B cell (primary cell): ENCODE data around the gene CENPO. TPM values are rescaled to one million over a fixed set of nuclear protein-coding genes. Genes with fewer than 3 reads are reported as not detected.
"Not testable (repeated sequence)": the region's sequence is repeated elsewhere in the genome, so short reads cannot be mapped to it uniquely, and the experiment has no call there.

Experiments used
- ATAC-seq: fragments of 200-7000 bp; cut with Tn5 transposase; one replicate; pipeline ENCODE4 v1.10.0; 2021; ENCODE audit warnings: low read depth, mild to moderate bottlenecking, moderate number of reproducible peaks, moderate library complexity
- CTCF ChIA-PET: fragments of 350-600 bp; sonication (Branson Sonifier 250); formaldehyde crosslinking; loops from one replicate; lab custom pipeline; 2021; ENCODE audit warnings: antibody characterized with exemption, inconsistent platforms; lab: Charles Lee
- POLR2A ChIA-PET: fragments of 350-600 bp; sonication (Branson Sonifier 250); formaldehyde crosslinking; loops from one replicate; lab custom pipeline; 2021; ENCODE audit warnings: antibody characterized with exemption; lab: Charles Lee
- DNase-seq: peaks from one replicate; pipeline ENCODE4 v3.0.0; 2013
- H2AFZ ChIP-seq: 2 replicates; pipeline ENCODE4 v1.6.1; 2012; ENCODE audit warnings: mild to moderate bottlenecking, low read depth, low read length; ENCODE audit not compliant: insufficient read depth, poor library complexity, severe bottlenecking
- H3K27ac ChIP-seq, 2 donors: 1 replicate in 1 of 2; 2 replicates in 1 of 2; pipeline ENCODE4 v1.5.1; 2012 to 2013; ENCODE audit warnings: low read length in 2 of 2, mild to moderate bottlenecking in 2 of 2, moderate library complexity in 1 of 2
- H3K27me3 ChIP-seq, 4 experiments: fragments of 200-600 bp in 1 of 4; sonication (generic) in 1 of 4; replicated peaks in 1 of 4; 1 replicate in 2 of 4; 2 replicates in 2 of 4; pipeline versions ENCODE4 v1.6.1 to v1.7.0; 2013 to 2016; ENCODE audit warnings: low read length in 3 of 4, mild to moderate bottlenecking in 2 of 4, mixed read lengths in 1 of 4, moderate library complexity in 1 of 4; ENCODE audit not compliant: insufficient read depth in 4 of 4, control insufficient read depth in 3 of 4; ENCODE audit errors: control extremely low read depth in 1 of 4
- H3K36me3 ChIP-seq, 2 experiments: replicated peaks in 1 of 2; 1 replicate in 1 of 2; 2 replicates in 1 of 2; pipeline versions ENCODE4 v1.6.1 to v1.7.1; 2013; ENCODE audit warnings: low read length in 1 of 2; ENCODE audit not compliant: insufficient read depth in 2 of 2, control insufficient read depth in 1 of 2; ENCODE audit errors: control extremely low read depth in 1 of 2, extremely low read depth in 1 of 2
- H3K4me1 ChIP-seq, 2 donors: fragments of 200-600 bp in 1 of 2; sonication (generic) in 1 of 2; 1 replicate in 1 of 2; 2 replicates in 1 of 2; pipeline versions ENCODE4 v1.5.1 to v1.6.1; 2013 to 2017; ENCODE audit warnings: low read length in 2 of 2; ENCODE audit not compliant: control insufficient read depth in 2 of 2, insufficient read depth in 2 of 2
- H3K4me2 ChIP-seq: replicated peaks from 2 replicates; pipeline ENCODE3; 2012; ENCODE audit warnings: mild to moderate bottlenecking, low read depth, low read length; ENCODE audit not compliant: poor library complexity, severe bottlenecking
- H3K4me3 ChIP-seq, 5 experiments: fragments of 200-600 bp in 1 of 5; sonication (generic) in 1 of 5; 1 replicate in 3 of 5; 2 replicates in 2 of 5; pipeline versions ENCODE4 v1.5.1 to v1.7.0; 2011 to 2016; ENCODE audit warnings: low read length in 4 of 5, mild to moderate bottlenecking in 4 of 5, low read depth in 2 of 5, control low read depth in 1 of 5, moderate library complexity in 1 of 5; ENCODE audit not compliant: insufficient read depth in 1 of 5; ENCODE audit errors: control extremely low read depth in 1 of 5, extremely low read depth in 1 of 5
- H3K79me2 ChIP-seq: fragments of 200-600 bp; sonication (generic); one replicate; pipeline ENCODE4 v1.6.0; 2016; ENCODE audit warnings: low read length; ENCODE audit not compliant: control insufficient read depth, insufficient read depth
- H3K9ac ChIP-seq: fragments of 200-600 bp; sonication (generic); 2 replicates; pipeline ENCODE4 v1.6.1; 2017; ENCODE audit warnings: mild to moderate bottlenecking, low read length, moderate library complexity
- H3K9me3 ChIP-seq, 3 donors: one replicate each; pipeline versions ENCODE4 v1.6.1 to v1.7.1; 2013; ENCODE audit warnings: low read length in 2 of 3; ENCODE audit not compliant: control insufficient read depth in 2 of 3, insufficient read depth in 1 of 3; ENCODE audit errors: control extremely low read depth in 1 of 3
- H4K20me1 ChIP-seq: 2 replicates; pipeline ENCODE4 v1.6.0; 2012; ENCODE audit warnings: mild to moderate bottlenecking, low read length; ENCODE audit not compliant: insufficient read depth, control insufficient read depth, poor library complexity, severe bottlenecking
- H3K27ac Mint-ChIP-seq: one replicate; pipeline ENCODE4 v1.8.0; 2021; ENCODE audit warnings: mixed read lengths
- H3K27me3 Mint-ChIP-seq: one replicate; pipeline ENCODE4 v1.8.0; 2021; ENCODE audit warnings: mixed read lengths
- H3K4me1 Mint-ChIP-seq: one replicate; pipeline ENCODE4 v1.8.0; 2021; ENCODE audit warnings: mixed read lengths
- H3K4me3 Mint-ChIP-seq: one replicate; pipeline ENCODE4 v1.8.0; 2021; ENCODE audit warnings: mixed read lengths
- H3K9me3 Mint-ChIP-seq: one replicate; pipeline ENCODE4 v1.8.0; 2022; ENCODE audit warnings: mixed read lengths; ENCODE audit not compliant: insufficient read depth
- CTCF ChIP-seq: fragments of 200-600 bp; IDR thresholded peaks from one replicate; pipeline ENCODE4 v1.8.0; 2022; ENCODE audit warnings: antibody characterized with exemption, mild to moderate bottlenecking
- EZH2 ChIP-seq: IDR thresholded peaks from 2 replicates; pipeline ENCODE4 v1.6.1; 2012; ENCODE audit warnings: borderline replicate concordance, low read depth, mild to moderate bottlenecking, moderate library complexity, low read length; ENCODE audit not compliant: insufficient read depth, poor library complexity, severe bottlenecking
- WGBS: methylation state at CpG from one replicate; pipeline ENCODE4 v1.1.5; 2013; ENCODE audit warnings: missing lambda C conversion rate; ENCODE audit not compliant: insufficient coverage; 5-methylcytosine and 5-hydroxymethylcytosine counted together
- intact Hi-C: fragments of 100-400 bp; cut with micrococcal nuclease; formaldehyde crosslinking; loops from one replicate; pipeline ENCODE4 v1.10.0; 2022
- polyA plus RNA-seq: library from polyadenylated mRNA; depleted of rRNA; stranded (reverse); fragments of >200 nt; gene quantifications from 2 replicates; pipeline ENCODE4 v1.2.3, GENCODE V29; 2012
- total RNA-seq, 2 donors: library from RNA; stranded (reverse); fragments of 120-200 nt in 1 of 2; gene quantifications; 1 replicate in 1 of 2; 2 replicates in 1 of 2; pipeline versions ENCODE4 v1.2.3 to v1.2.4, GENCODE V29; 2013 to 2022

CENPO gene
- total and polyA plus RNA-seq, 2 donors (not counting 1 experiment from before 2014, with no cell fraction given), result 4.5 to 10.4 TPM

- ChIA-PET CTCF (no interaction called here), POLR2A (no interaction called here)
- WGBS, result 93% methylated on average over 22 of the region's 32 CpGs
- ATAC-seq (no peak), DNase-seq (no peak)
- no peak overlapping the region for H3K27ac ChIP-seq
- intact Hi-C loops, result no loop called here
- H3K4me2 ChIP-seq, result no peak overlapping the region
- no peak overlapping the region for H3K4me3 Mint-ChIP-seq
- H3K9me3 ChIP-seq, result no peaks in the 10 kb centered on the region
- TF ChIP-seq EZH2 (no peak), CTCF (no peak)
- H3K9me3 Mint-ChIP-seq, result no peaks in the 10 kb centered on the region
- peaks cover 0 to 26% of the 10 kb centered on the region in 2 experiments for H3K36me3 ChIP-seq
- no peak overlapping the region for H3K27ac Mint-ChIP-seq
- H3K4me1 Mint-ChIP-seq, result no peaks in the 10 kb centered on the region
- no peaks in the 10 kb centered on the region for H3K27me3 Mint-ChIP-seq
- H3K4me1 ChIP-seq, result no peaks in the 10 kb centered on the region
- no peaks in the 10 kb centered on the region for H4K20me1 ChIP-seq
- H3K9ac ChIP-seq, result no peak overlapping the region
- H3K4me3 ChIP-seq, result no peak overlapping the region
- no peaks in the 10 kb centered on the region for H3K27me3 ChIP-seq
- H3K79me2 ChIP-seq, result no peaks in the 10 kb centered on the region
- no peak overlapping the region for H2AFZ ChIP-seq
Measured at GRCh38 chr2:24833821-24834732, 40.9 kb downstream of the CENPO start.

GRCh38 chr2:24834733-24835395 is 41.6 kb downstream of the CENPO start:
- H3K9me3 Mint-ChIP-seq, result no peaks in the 10 kb centered on the region
- CTCF ChIA-PET, result interaction anchor here (1.6 kb wide), 1 partner anchor 426 kb away, joined by 3 read pairs; no protein-coding TSS in a partner anchor
- no peak for ATAC-seq

GRCh38 chr2:24835411-24835810 is 42.2 kb downstream of the CENPO start:
- H3K9ac ChIP-seq, H3K27ac Mint-ChIP-seq, H3K4me3 Mint-ChIP-seq, H3K4me1 ChIP-seq, H3K79me2 ChIP-seq, H3K27ac ChIP-seq, H2AFZ ChIP-seq, H3K27me3 Mint-ChIP-seq, H3K9me3 Mint-ChIP-seq, H3K9me3 ChIP-seq, H3K4me1 Mint-ChIP-seq, DNase-seq, ATAC-seq, H3K4me3 ChIP-seq, H3K4me2 ChIP-seq, H3K27me3 ChIP-seq, H4K20me1 ChIP-seq, intact Hi-C loops, POLR2A ChIA-PET: not testable (repeated sequence)
- CTCF ChIA-PET, result interaction anchor here (1.6 kb wide), 1 partner anchor 426 kb away, joined by 3 read pairs; no protein-coding TSS in a partner anchor
- H3K36me3 ChIP-seq, result peaks cover 0 to 34% of the 10 kb centered on the region in 2 experiments
- 92% methylated on average over 6 of the region's 8 CpGs for WGBS

More at GRCh38 chr2:24834733-24835395, 41.6 kb downstream of the CENPO start:
- H3K4me3 ChIP-seq, result no peak overlapping the region
- no peaks in the 10 kb centered on the region for H3K9me3 ChIP-seq
- POLR2A ChIA-PET, result no interaction called here
- 97% methylated on average over 18 of the region's 20 CpGs for WGBS
- H4K20me1 ChIP-seq, result no peaks in the 10 kb centered on the region
- no peak overlapping the region for H3K27ac ChIP-seq
- no peak overlapping the region for H2AFZ ChIP-seq
- no peak overlapping the region for H3K4me2 ChIP-seq
- no peak overlapping the region for H3K4me3 Mint-ChIP-seq
- no peaks in the 10 kb centered on the region for H3K4me1 Mint-ChIP-seq
- no peak for TF ChIP-seq EZH2
- H3K27me3 ChIP-seq, result no peaks in the 10 kb centered on the region
- H3K27ac Mint-ChIP-seq, result no peak overlapping the region
- intact Hi-C loops, result no loop called here
- H3K36me3 ChIP-seq, result peaks cover 0 to 30% of the 10 kb centered on the region in 2 experiments
- H3K79me2 ChIP-seq, result no peaks in the 10 kb centered on the region
- no peaks in the 10 kb centered on the region for H3K4me1 ChIP-seq
- H3K27me3 Mint-ChIP-seq, result no peaks in the 10 kb centered on the region
- H3K9ac ChIP-seq, result no peak overlapping the region
- DNase-seq, result no peak
